Glutamatergic neuron (in vitro differentiated cells): Measurements from ENCODE around the gene PALS1. TPM values are rescaled to one million over a fixed set of nuclear protein-coding genes. Genes with fewer than 3 reads are reported as not detected.
A peak's percentile ranks its signal among the peaks of the same experiment; 100 is the strongest.
"Not testable (repeated sequence)": the region's sequence is repeated elsewhere in the genome, so short reads cannot be mapped to it uniquely, and the experiment has no call there.

Experiments used
- DNase-seq: peaks from one replicate; pipeline ENCODE4 v3.0.0; 2022
- H3K27ac Mint-ChIP-seq: one replicate; pipeline ENCODE4 v1.8.0; 2020; ENCODE audit warnings: mild to moderate bottlenecking, mixed read lengths, inconsistent platforms; ENCODE audit not compliant: unreplicated experiment
- H3K27me3 Mint-ChIP-seq: one replicate; pipeline ENCODE4 v1.8.0; 2020; ENCODE audit warnings: mild to moderate bottlenecking, moderate library complexity, mixed read lengths, inconsistent platforms; ENCODE audit not compliant: unreplicated experiment
- H3K36me3 Mint-ChIP-seq: one replicate; pipeline ENCODE4 v1.8.0; 2020; ENCODE audit warnings: mild to moderate bottlenecking, mixed read lengths, inconsistent platforms; ENCODE audit not compliant: unreplicated experiment
- H3K4me1 Mint-ChIP-seq: one replicate; pipeline ENCODE4 v1.8.0; 2020; ENCODE audit warnings: mild to moderate bottlenecking, low read depth, mixed read lengths, inconsistent platforms; ENCODE audit not compliant: unreplicated experiment
- H3K4me3 Mint-ChIP-seq: one replicate; pipeline ENCODE4 v1.8.0; 2020; ENCODE audit warnings: mild to moderate bottlenecking, mixed read lengths, inconsistent platforms; ENCODE audit not compliant: unreplicated experiment
- H3K9me3 Mint-ChIP-seq: one replicate; pipeline ENCODE4 v1.8.0; 2020; ENCODE audit warnings: mild to moderate bottlenecking, moderate library complexity, mixed read lengths, inconsistent platforms; ENCODE audit not compliant: unreplicated experiment
- CTCF ChIP-seq: fragments of 200-600 bp; sonication (generic); IDR thresholded peaks from one replicate; pipeline ENCODE4 v1.5.0; 2021; ENCODE audit not compliant: partially characterized antibody, unreplicated experiment
- total RNA-seq: library from RNA; stranded (reverse); fragmentation: NEBNext Ultra II Directional; extraction: Animal tissue kit (Norgen Biotek cat#: 25700); gene quantifications from one replicate; pipeline ENCODE4 v1.2.1, GENCODE V29; 2021; ENCODE audit not compliant: unreplicated experiment

The PALS1 gene
- total RNA-seq, 1 donor from 2014 or later, result 4.5 TPM

GRCh38 chr14:67270933-67271332 lies 29.7 kb downstream of the PALS1 start:
- no peak for DNase-seq
- Mint-ChIP-seq H3K4me3 (no peak overlapping the region), H3K27ac (no peak overlapping the region), H3K36me3 (no peaks in the 10 kb centered on the region), H3K9me3 (no peaks in the 10 kb centered on the region), H3K4me1 (peaks cover 6% of the 10 kb centered on the region), H3K27me3 (peaks cover 2% of the 10 kb centered on the region)
- no peak for TF ChIP-seq CTCF

GRCh38 chr14:67273281-67273680 lies 32.0 kb downstream of the PALS1 start:
- not testable (repeated sequence) for DNase-seq, H3K4me1 Mint-ChIP-seq, H3K9me3 Mint-ChIP-seq, H3K27ac Mint-ChIP-seq, H3K4me3 Mint-ChIP-seq, H3K27me3 Mint-ChIP-seq, H3K36me3 Mint-ChIP-seq

GRCh38 chr14:67276131-67276530 lies 34.9 kb downstream of the PALS1 start:
- no peak overlapping the region for H3K27ac Mint-ChIP-seq
- no peaks in the 10 kb centered on the region for H3K4me1 Mint-ChIP-seq
- no peak for TF ChIP-seq CTCF
- DNase-seq, result no peak
- H3K27me3 Mint-ChIP-seq, result no peaks in the 10 kb centered on the region
- H3K4me3 Mint-ChIP-seq, result no peak overlapping the region
- H3K9me3 Mint-ChIP-seq, result no peaks in the 10 kb centered on the region
- no peaks in the 10 kb centered on the region for H3K36me3 Mint-ChIP-seq

DNA sequence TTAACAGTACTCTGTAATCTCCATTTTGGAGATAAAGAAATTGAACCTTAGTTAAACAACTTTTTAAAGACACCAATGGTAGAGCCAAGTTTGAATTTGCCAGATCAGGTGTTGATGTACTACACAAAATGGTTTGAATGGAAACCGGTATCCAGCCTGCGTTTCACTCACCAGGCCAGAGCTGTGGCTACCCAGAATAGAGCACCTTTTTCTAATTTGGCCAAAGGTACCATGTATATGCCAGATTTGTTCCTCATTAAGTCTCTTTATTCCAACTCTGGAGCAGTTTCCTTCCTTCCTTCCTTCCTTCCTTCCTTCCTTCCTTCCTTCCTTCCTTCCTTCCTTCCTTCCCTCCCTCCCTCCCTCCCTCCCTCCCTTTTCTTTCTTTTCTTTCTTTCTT lies 39.3 kb downstream of the PALS1 start:
- Mint-ChIP-seq H3K27ac (no peak overlapping the region), H3K4me1 (no peaks in the 10 kb centered on the region), H3K4me3 (no peak overlapping the region), H3K9me3 (no peaks in the 10 kb centered on the region), H3K36me3 (no peaks in the 10 kb centered on the region), H3K27me3 (no peaks in the 10 kb centered on the region)
- TF ChIP-seq CTCF, result no peak
- no peak for DNase-seq

DNA sequence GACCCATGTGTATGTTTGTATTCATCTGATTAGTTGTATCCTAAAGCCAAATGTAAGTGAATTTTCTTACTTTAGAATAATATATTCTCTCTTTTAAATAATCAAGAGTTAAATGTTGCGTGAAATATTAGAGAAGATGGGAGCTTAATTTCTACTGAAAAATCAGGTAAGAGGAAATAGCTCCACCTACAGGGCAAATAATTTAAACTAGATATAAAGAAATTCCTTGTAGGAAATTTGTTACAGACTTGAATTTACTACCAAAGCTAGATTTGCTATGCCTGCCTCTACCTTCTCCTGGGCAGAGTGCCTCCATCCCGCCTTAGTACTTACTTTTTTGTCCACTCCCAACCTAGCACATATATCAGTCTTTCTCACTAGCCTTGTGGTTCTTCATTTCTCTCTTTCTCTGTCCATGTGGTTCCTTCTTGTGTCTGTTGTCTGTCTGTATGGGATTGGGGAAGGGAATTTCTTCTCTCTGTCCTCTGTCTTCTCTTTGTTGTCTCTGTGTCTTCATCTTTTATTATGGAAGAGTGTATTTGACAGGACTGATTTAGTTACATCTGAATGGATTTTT lies 44.7 kb downstream of the PALS1 start:
- peak; percentile 81 for TF ChIP-seq CTCF
- no peak overlapping the region for H3K4me3 Mint-ChIP-seq
- H3K27ac Mint-ChIP-seq, result no peak overlapping the region
- no peaks in the 10 kb centered on the region for H3K9me3 Mint-ChIP-seq
- no peaks in the 10 kb centered on the region for H3K36me3 Mint-ChIP-seq
- H3K27me3 Mint-ChIP-seq, result no peaks in the 10 kb centered on the region
- no peak for DNase-seq
- no peaks in the 10 kb centered on the region for H3K4me1 Mint-ChIP-seq

Other genes with a start within 250 kb of the PALS1 start
- gene GARIN2, start 52.0 kb upstream of the PALS1 start, total RNA-seq, result not detected
- gene ATP6V1D, start 118.4 kb downstream of the PALS1 start, total RNA-seq, result 108 TPM
- gene EIF2S1, start 118.9 kb downstream of the PALS1 start, total RNA-seq, result 68.2 TPM
- gene PLEK2, start 170.7 kb downstream of the PALS1 start, total RNA-seq, result not detected
- 7.5 TPM for gene TMEM229B, start 247.3 kb downstream of the PALS1 start, total RNA-seq